HepG2 (cell line): ENCODE data around the gene ZMYND8. TPM values are rescaled to one million over a fixed set of nuclear protein-coding genes. Genes with fewer than 3 reads are reported as not detected.

Experiments used
- ATAC-seq: fragments of 200-7000 bp; cut with Tn5 transposase; 3 replicates; pipeline ENCODE4 v1.9.1; 2020; ENCODE audit warnings: mild to moderate bottlenecking, moderate library complexity
- BruUV-seq: library from RNA; stranded (reverse); fragments of 400-500 nt; replicated peaks from 2 replicates; lab custom pipeline; 2021; lab: Mats Ljungman, UMichigan
- CTCF ChIA-PET: fragments of 300-600 bp; formaldehyde crosslinking; extraction: SDS; loops from one replicate; lab custom pipeline; 2021; ENCODE audit warnings: low total read pairs, inconsistent platforms, low intra/inter-chr PET ratio; lab: Yijun Ruan, JAX
- POLR2A ChIA-PET: fragments of 350-600 bp; sonication (Branson Sonifier 250); formaldehyde crosslinking; loops from one replicate; lab custom pipeline; 2020; ENCODE audit warnings: antibody characterized with exemption, inconsistent platforms; lab: Yijun Ruan, JAX
- DNase-seq: peaks from one replicate; pipeline ENCODE4 v3.0.0-alpha.2; 2015; ENCODE audit warnings: low spot score
- FAIRE-seq: peaks from 3 replicates; lab custom pipeline; 2011; peaks lifted over from hg19 to GRCh38; lab: Jason Lieb, UNC
- H2AFZ ChIP-seq: one replicate; pipeline ENCODE4 v1.6.1; 2011; ENCODE audit warnings: low read length, inconsistent platforms
- H3K27ac ChIP-seq: fragments of 300-600 bp; 3 replicates; pipeline ENCODE4 v1.8.0; 2011; ENCODE audit warnings: mixed run types, mild to moderate bottlenecking, mixed read lengths, low read length, inconsistent platforms; ENCODE audit not compliant: insufficient read depth; ENCODE audit errors: extremely low read length
- H3K27me3 ChIP-seq, 2 experiments: fragments of 200-600 bp in 1 of 2; 2 replicates in 1 of 2; 3 replicates in 1 of 2; pipeline versions ENCODE4 v1.6.0 to v1.8.0; 2011; ENCODE audit warnings: low read length in 2 of 2, mild to moderate bottlenecking in 2 of 2, moderate library complexity in 2 of 2, inconsistent platforms in 1 of 2; ENCODE audit not compliant: insufficient read depth in 2 of 2, control insufficient read depth in 1 of 2
- H3K36me3 ChIP-seq, 2 experiments: fragments of 200-600 bp in 1 of 2; replicated peaks in 1 of 2; 2 replicates in 1 of 2; 3 replicates in 1 of 2; pipeline versions ENCODE4 v1.5.1 to v1.8.0; 2011; ENCODE audit warnings: low read length in 2 of 2, inconsistent platforms in 1 of 2; ENCODE audit not compliant: insufficient read depth in 2 of 2, control insufficient read depth in 1 of 2
- H3K4me1 ChIP-seq: 2 replicates; pipeline ENCODE4 v1.5.1; 2012; ENCODE audit warnings: low read length, inconsistent platforms; ENCODE audit not compliant: insufficient read depth
- H3K4me2 ChIP-seq: 2 replicates; pipeline ENCODE4 v1.6.0; 2011; ENCODE audit warnings: low read depth, low read length, inconsistent platforms
- H3K4me3 ChIP-seq, 3 experiments: fragments of 200-600 bp in 1 of 3; sonication (generic), shearing (Covaris generic) in 1 of 3; replicated peaks in 1 of 3; 2 replicates each; pipeline ENCODE4 v1.5.1; 2011 to 2016; ENCODE audit warnings: low read length in 3 of 3, inconsistent platforms in 2 of 3, low read depth in 2 of 3, mild to moderate bottlenecking in 2 of 3, control low read depth in 1 of 3, mixed read lengths in 1 of 3; ENCODE audit not compliant: insufficient read depth in 1 of 3
- H3K79me2 ChIP-seq: one replicate; pipeline ENCODE4 v1.6.1; 2011; ENCODE audit warnings: low read length, inconsistent platforms; ENCODE audit not compliant: insufficient read depth
- H3K9ac ChIP-seq: 2 replicates; pipeline ENCODE4 v1.6.0; 2011; ENCODE audit warnings: mild to moderate bottlenecking, low read depth, low read length, inconsistent platforms; ENCODE audit not compliant: insufficient read depth
- H3K9me3 ChIP-seq: 2 replicates; pipeline ENCODE4 v1.5.1; 2012; ENCODE audit warnings: mild to moderate bottlenecking, low read length
- H4K20me1 ChIP-seq: 2 replicates; pipeline ENCODE4 v1.6.0; 2011; ENCODE audit warnings: inconsistent platforms, mild to moderate bottlenecking, low read length, moderate library complexity; ENCODE audit not compliant: insufficient read depth
- ARNT2 ChIP-seq: sonication (generic); formaldehyde crosslinking; IDR thresholded peaks from 2 replicates; pipeline ENCODE4 v1.8.0; 2022; ENCODE audit warnings: mild to moderate bottlenecking, low read depth, missing genetic modification reagents, moderate library complexity
- ATF7 ChIP-seq, 2 experiments: fragments of 450-650 bp in 1 of 2; sonication (generic) in 1 of 2; formaldehyde crosslinking in 1 of 2; IDR thresholded peaks; 2 replicates each; pipeline versions ENCODE4 v1.4.0 to v1.6.1; 2016 to 2020; ENCODE audit warnings: antibody characterized with exemption in 1 of 2, mild to moderate bottlenecking in 1 of 2, missing genetic modification reagents in 1 of 2
- CREBL2 ChIP-seq: sonication (generic); formaldehyde crosslinking; IDR thresholded peaks from 2 replicates; pipeline ENCODE4 v1.8.1; 2023; ENCODE audit warnings: missing genetic modification reagents, mild to moderate bottlenecking, borderline replicate concordance
- GLI4 ChIP-seq: sonication (generic); formaldehyde crosslinking; IDR thresholded peaks from 2 replicates; pipeline ENCODE4 v1.5.1; 2020; ENCODE audit warnings: missing genetic modification reagents, mild to moderate bottlenecking, moderate library complexity, borderline replicate concordance
- PATZ1 ChIP-seq: sonication (generic); formaldehyde crosslinking; IDR thresholded peaks from 2 replicates; pipeline ENCODE4 v1.4.0; 2020; ENCODE audit warnings: missing genetic modification reagents
- YY1 ChIP-seq: IDR thresholded peaks from 2 replicates; pipeline ENCODE4 v1.6.1; 2011; ENCODE audit warnings: low read length, low read depth, moderate library complexity, mild to moderate bottlenecking; ENCODE audit not compliant: insufficient read depth, insufficient replicate concordance
- ZBTB38 ChIP-seq: sonication (generic); formaldehyde crosslinking; IDR thresholded peaks from 2 replicates; pipeline ENCODE4 v1.5.1; 2020; ENCODE audit warnings: mild to moderate bottlenecking, missing genetic modification reagents
- ZFP36L1 ChIP-seq: sonication (generic); formaldehyde crosslinking; IDR thresholded peaks from 2 replicates; pipeline ENCODE4 v1.8.0; 2022; ENCODE audit warnings: mild to moderate bottlenecking, missing genetic modification reagents, moderate library complexity
- ZNF124 ChIP-seq: sonication (generic); formaldehyde crosslinking; IDR thresholded peaks from 2 replicates; pipeline ENCODE4 v1.4.0; 2020; ENCODE audit warnings: missing genetic modification reagents
- ZNF317 ChIP-seq: sonication (generic); formaldehyde crosslinking; IDR thresholded peaks from 2 replicates; pipeline ENCODE4 v1.5.0; 2020; ENCODE audit warnings: mild to moderate bottlenecking, missing genetic modification reagents
- ZNF740 ChIP-seq: sonication (generic); formaldehyde crosslinking; IDR thresholded peaks from 2 replicates; pipeline ENCODE4 v1.4.0; 2020; ENCODE audit warnings: missing genetic modification reagents
- WGBS: methylation state at CpG from one replicate; pipeline ENCODE4 v1.1.6; 2017; ENCODE audit warnings: low lambda C conversion rate; 5-methylcytosine and 5-hydroxymethylcytosine counted together
- in situ Hi-C: cut with HindIII; loops from 2 replicates; pipeline ENCODE4 v1.10.0; 2017; ENCODE audit warnings: low pct_unique_long_range_greater_than_20kb; ENCODE audit not compliant: extremely low pct_ligation_motif_present
- intact Hi-C: fragments of 100-400 bp; cut with micrococcal nuclease; formaldehyde crosslinking; loops from one replicate; pipeline ENCODE4 v1.10.0; 2022; ENCODE audit not compliant: unreplicated experiment
- polyA plus RNA-seq, 8 experiments: library from polyadenylated mRNA; depleted of rRNA in 3 of 8; stranded (reverse) in 7 of 8; unstranded in 1 of 8; fragments of >200 nt; fragmentation: Illumina TruSeq in 4 of 8; extraction: Trizol in 4 of 8; gene quantifications; 2 replicates each; pipeline versions ENCODE4 v1.2.1 to v1.2.3, GENCODE V29; 2011 to 2016; ENCODE audit warnings: low read depth in 4 of 8, missing spikeins in 1 of 8, mixed read lengths in 1 of 8; ENCODE audit not compliant: insufficient read depth in 1 of 8
- total RNA-seq, 5 experiments: library from RNA; depleted of rRNA; stranded (reverse); fragments of >200 nt; fragmentation: Illumina TruSeq; extraction: Trizol; gene quantifications; 2 replicates each; pipeline ENCODE4 v1.2.3, GENCODE V29; 2016; ENCODE audit warnings: low read depth in 1 of 5
- TF ChIP-seq, protein P1 (sequence below), 2 experiments: sonication (generic) in 1 of 2; formaldehyde crosslinking in 1 of 2; IDR thresholded peaks; 2 replicates each; pipeline versions ENCODE4 v1.4.0 to v1.6.1; 2016 to 2020; ENCODE audit warnings: borderline replicate concordance in 1 of 2, low read depth in 1 of 2, mild to moderate bottlenecking in 1 of 2, missing genetic modification reagents in 1 of 2

ZMYND8 gene
- total and polyA plus RNA-seq, 2 of the 13 experiments (the other 11 are each of a cell fraction or from before 2014, with no cell fraction given), result 53.9 to 84.7 TPM

- H3K4me2 ChIP-seq, result no peak overlapping the region
- no TSS peak for BruUV-seq
- H3K27ac ChIP-seq, result no peak overlapping the region
- peaks cover 99% of the 10 kb centered on the region for H3K79me2 ChIP-seq
- peaks cover 93% of the 10 kb centered on the region for H4K20me1 ChIP-seq
- peaks cover 97% of the 10 kb centered on the region for H3K4me1 ChIP-seq
- ChIA-PET POLR2A (interaction anchor here (23.7 kb wide), 1 partner anchor 22 kb away, joined by 624 read pairs; the partner anchor contains the start of gene ZMYND8), CTCF (interaction anchor here (0.9 kb wide), 1 partner anchor 48 kb away, joined by 3 read pairs; no protein-coding TSS in a partner anchor)
- H2AFZ ChIP-seq, result no peak overlapping the region
- intact Hi-C loops (no loop called here), in situ Hi-C loops (no loop called here)
- DNase-seq, result no peak
- no peak overlapping the region for H3K9ac ChIP-seq
- no peak for ATAC-seq
- WGBS, result 97% methylated on average over 17 of the region's 17 CpGs
- peaks cover 43 to 65% of the 10 kb centered on the region in 2 experiments for H3K36me3 ChIP-seq
- no peaks in the 10 kb centered on the region for H3K27me3 ChIP-seq
- H3K9me3 ChIP-seq, result no peaks in the 10 kb centered on the region
- H3K4me3 ChIP-seq, result no peak overlapping the region
- no peak for FAIRE-seq
- TF ChIP-seq YY1 (no peak), ZBTB38 (CRISPR knock-in tag) (peak; percentile 93), PATZ1 (no peak), CREBL2 (CRISPR knock-in tag) (no peak), ATF7 (IDR thresholded peaks at IDR 0.05) (no peak), ATF7 (CRISPR knock-in tag; IDR thresholded peaks at IDR 0.05) (no peak), ARNT2 (CRISPR knock-in tag) (no peak), ZNF740 (CRISPR knock-in tag) (no peak), ZNF124 (CRISPR knock-in tag) (no peak), GLI4 (CRISPR knock-in tag) (no peak; the same call in 1 of the 2 replicates), ZNF317 (CRISPR knock-in tag) (no peak), ZFP36L1 (CRISPR knock-in tag) (no peak)
- TF ChIP-seq, protein P1, sequence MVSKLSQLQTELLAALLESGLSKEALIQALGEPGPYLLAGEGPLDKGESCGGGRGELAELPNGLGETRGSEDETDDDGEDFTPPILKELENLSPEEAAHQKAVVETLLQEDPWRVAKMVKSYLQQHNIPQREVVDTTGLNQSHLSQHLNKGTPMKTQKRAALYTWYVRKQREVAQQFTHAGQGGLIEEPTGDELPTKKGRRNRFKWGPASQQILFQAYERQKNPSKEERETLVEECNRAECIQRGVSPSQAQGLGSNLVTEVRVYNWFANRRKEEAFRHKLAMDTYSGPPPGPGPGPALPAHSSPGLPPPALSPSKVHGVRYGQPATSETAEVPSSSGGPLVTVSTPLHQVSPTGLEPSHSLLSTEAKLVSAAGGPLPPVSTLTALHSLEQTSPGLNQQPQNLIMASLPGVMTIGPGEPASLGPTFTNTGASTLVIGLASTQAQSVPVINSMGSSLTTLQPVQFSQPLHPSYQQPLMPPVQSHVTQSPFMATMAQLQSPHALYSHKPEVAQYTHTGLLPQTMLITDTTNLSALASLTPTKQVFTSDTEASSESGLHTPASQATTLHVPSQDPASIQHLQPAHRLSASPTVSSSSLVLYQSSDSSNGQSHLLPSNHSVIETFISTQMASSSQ (IDR thresholded peaks at IDR 0.05; ENCODE audit: low read depth), result no peak
- TF ChIP-seq, protein P1 (CRISPR knock-in tag; IDR thresholded peaks at IDR 0.05; ENCODE audit: borderline replicate concordance), result no peak
These were observed 20.3 kb downstream of the ZMYND8 start for GRCh38 chr20:47336129-47336754.
